Epithelial cell of esophagus (primary cell): ENCODE measurements around the gene SS18L1.
"Not testable (repeated sequence)": the region's sequence is repeated elsewhere in the genome, so short reads cannot be mapped to it uniquely, and the experiment has no call there.

Source experiments
- DNase-seq: peaks from one replicate; pipeline ENCODE4 v3.0.0; 2010; ENCODE audit warnings: low read depth
- H3K4me3 ChIP-seq: 2 replicates; pipeline ENCODE4 v1.5.1; 2011; ENCODE audit warnings: mild to moderate bottlenecking, low read length, control low read depth
- TF ChIP-seq, protein P1 (sequence below): IDR thresholded peaks from 2 replicates; pipeline ENCODE4 v1.5.1; 2011; ENCODE audit warnings: low read depth, mild to moderate bottlenecking, low read length, control low read depth, inconsistent platforms; ENCODE audit not compliant: insufficient read depth; ENCODE audit errors: missing control alignments

Gene SS18L1

DNA sequence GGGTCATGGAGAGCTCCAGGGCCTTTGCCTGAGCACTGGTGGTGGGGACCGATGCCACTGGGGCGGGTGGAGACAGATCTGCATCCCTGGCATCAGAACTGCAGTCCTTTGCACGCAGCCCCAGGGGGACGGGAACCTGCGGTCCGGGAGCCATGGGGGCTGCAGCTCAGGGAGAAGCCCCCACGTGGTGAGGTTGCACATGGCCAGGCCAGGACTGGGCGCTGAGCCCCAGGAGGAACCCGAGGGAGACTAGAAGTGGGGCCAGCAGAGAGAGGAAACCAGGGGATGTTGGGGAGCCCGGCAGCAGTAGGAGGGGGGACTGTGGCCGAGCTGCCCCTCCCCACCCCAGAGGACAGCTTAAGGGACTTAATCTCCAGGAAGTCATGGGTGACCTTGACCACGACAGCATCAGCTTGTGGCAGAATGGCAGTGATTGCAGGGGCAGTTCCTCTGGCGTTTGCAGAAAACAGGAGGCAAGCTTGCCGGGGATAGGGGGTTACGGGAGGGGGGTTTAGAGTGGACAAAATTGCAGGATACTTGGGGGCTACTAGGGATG, 39.3 kb upstream of the SS18L1 start:
- no peak for DNase-seq
- H3K4me3 ChIP-seq, result no peak overlapping the region
- TF ChIP-seq, protein P1, sequence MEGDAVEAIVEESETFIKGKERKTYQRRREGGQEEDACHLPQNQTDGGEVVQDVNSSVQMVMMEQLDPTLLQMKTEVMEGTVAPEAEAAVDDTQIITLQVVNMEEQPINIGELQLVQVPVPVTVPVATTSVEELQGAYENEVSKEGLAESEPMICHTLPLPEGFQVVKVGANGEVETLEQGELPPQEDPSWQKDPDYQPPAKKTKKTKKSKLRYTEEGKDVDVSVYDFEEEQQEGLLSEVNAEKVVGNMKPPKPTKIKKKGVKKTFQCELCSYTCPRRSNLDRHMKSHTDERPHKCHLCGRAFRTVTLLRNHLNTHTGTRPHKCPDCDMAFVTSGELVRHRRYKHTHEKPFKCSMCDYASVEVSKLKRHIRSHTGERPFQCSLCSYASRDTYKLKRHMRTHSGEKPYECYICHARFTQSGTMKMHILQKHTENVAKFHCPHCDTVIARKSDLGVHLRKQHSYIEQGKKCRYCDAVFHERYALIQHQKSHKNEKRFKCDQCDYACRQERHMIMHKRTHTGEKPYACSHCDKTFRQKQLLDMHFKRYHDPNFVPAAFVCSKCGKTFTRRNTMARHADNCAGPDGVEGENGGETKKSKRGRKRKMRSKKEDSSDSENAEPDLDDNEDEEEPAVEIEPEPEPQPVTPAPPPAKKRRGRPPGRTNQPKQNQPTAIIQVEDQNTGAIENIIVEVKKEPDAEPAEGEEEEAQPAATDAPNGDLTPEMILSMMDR, result no peak

DNA sequence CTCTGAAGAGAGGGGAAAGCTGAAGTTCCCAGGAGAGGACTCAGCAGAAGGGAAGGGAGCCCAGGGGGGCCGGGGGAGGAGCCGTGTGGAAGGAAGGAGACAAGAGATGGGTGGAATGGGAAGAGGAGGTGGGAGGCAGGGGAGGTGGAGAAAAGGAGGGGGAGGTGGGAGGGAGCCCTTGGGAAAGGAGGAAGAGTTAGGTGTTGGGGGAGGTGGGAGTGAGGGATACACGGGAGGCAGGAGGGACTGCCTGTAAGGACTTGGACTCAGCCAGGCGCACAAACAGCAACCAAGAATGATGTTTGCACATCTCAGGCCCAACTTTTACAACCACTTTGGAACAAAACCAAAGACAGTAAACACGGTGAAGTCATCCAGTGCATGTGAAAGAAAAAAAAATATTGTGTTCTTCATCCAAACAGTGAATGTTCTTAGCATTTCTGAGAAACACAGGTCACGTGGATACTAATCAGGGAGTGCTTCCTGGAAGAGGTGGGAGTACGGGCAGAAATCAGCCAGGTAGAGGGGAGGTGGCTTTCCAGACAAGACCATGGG, 38.7 kb upstream of the SS18L1 start:
- DNase-seq, result no peak
- TF ChIP-seq, protein P1, result no peak
- no peak overlapping the region for H3K4me3 ChIP-seq

- no peak overlapping the region for H3K4me3 ChIP-seq
- TF ChIP-seq, protein P1, result no peak
- DNase-seq, result no peak
Measured at GRCh38 chr20:62105592-62105991, 38.0 kb upstream of the SS18L1 start.

GRCh38 chr20:62111148-62111547, 32.4 kb upstream of the SS18L1 start:
- TF ChIP-seq, protein P1, result no peak
- DNase-seq, result no peak
- no peak overlapping the region for H3K4me3 ChIP-seq

DNA sequence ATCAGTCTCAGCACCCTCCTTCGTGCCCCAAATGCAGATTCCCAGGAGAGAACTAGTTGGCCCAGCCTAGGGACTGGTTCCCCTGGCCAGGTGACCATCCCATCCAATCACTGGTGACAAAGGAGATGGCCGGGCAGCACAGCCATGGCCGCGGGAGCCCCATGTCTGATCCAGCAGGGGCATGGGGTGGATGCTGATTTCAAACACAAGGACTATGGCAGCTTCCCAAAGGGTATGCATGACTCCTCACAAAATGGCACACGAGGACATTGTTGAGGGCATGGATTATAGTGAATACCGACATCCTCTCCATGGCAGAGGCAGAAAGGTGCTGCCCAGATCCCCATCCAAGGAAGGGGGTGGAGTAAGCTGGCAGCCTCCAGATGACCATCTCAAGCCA, 31.2 kb upstream of the SS18L1 start:
- TF ChIP-seq, protein P1, result no peak
- no peak overlapping the region for H3K4me3 ChIP-seq
- no peak for DNase-seq

GRCh38 chr20:62114894-62115293, 28.7 kb upstream of the SS18L1 start:
- DNase-seq, result no peak
- TF ChIP-seq, protein P1, result no peak
- H3K4me3 ChIP-seq, result no peak overlapping the region

- DNase-seq, H3K4me3 ChIP-seq: not testable (repeated sequence)
Measured at GRCh38 chr20:62115800-62116407, 27.7 kb upstream of the SS18L1 start.
